NCI-H69 (cell line): ENCODE measurements around the gene TRIO.

ENCODE experiments used
- DNase-seq: peaks from one replicate; lab custom pipeline; 2025; lab: John Stamatoyannopoulos, UW

Gene TRIO

DNA sequence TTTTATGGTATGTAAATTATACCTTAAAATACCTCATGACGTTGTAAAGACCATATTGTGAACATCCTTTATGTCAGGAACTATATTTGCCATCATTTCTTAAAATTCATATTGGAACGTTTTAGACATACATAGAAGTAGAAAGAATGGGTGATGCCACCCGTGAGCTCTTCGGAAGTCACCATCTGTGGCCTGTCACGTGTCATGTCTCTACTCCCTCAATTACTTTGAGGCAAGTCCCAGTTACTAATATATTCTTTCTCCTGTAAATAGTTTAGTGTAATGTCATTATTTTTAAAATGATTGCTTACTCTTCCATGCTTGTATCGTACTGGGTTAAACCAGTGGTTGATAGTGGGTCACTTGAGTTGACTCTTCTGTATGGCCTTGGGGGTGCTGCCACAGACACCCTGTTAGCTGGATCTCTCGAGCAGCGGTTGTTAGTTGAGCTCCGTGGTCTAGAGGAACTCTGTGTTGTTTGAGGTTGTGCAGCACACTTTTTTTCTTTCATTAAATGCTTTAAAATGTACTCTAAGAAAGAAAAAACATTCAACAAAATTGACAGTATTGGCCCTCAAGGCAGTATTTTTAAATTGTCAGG, 66.2 kb downstream of the TRIO start:
- no peak for DNase-seq

DNA sequence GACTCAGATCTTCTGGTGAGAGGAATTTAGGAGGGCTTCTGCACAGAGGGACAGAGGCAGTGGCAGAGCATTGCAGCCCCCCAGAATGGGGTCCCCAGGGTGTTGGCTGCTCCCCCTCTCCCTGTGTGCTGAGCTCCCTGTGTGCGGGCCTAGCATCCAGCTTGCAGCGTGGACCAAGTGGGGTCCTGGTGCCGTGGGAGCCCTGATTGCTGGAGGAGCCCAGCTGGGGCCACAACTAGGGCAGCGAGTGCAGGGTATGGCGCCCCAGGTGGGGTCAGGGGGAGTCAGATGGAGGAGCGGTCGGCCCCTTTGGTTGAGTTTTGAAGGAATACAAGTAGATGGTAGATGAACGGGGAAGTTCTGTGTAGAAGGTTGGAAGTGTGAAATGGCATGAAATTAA, 66.7 kb downstream of the TRIO start:
- DNase-seq: no peak

DNA sequence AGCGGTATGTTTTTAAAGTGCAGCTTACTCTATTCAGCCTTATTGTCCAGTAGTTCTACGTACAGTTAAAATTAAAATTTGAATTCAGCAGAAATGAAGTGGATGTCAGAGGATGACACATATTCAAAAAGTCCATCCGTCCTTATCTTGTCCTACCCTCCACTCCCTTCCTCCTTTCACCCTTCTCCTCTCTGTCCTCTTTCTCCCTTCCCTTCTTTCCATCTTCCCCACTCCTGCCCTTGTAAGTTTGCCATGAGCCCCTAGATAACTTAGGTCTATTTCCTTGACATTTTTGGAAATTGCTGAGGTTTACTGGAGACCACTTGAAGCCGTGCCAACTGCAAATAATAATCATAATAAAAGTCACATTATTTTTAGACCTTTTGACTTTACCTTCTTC, 67.6 kb downstream of the TRIO start:
- DNase-seq: no peak

DNA sequence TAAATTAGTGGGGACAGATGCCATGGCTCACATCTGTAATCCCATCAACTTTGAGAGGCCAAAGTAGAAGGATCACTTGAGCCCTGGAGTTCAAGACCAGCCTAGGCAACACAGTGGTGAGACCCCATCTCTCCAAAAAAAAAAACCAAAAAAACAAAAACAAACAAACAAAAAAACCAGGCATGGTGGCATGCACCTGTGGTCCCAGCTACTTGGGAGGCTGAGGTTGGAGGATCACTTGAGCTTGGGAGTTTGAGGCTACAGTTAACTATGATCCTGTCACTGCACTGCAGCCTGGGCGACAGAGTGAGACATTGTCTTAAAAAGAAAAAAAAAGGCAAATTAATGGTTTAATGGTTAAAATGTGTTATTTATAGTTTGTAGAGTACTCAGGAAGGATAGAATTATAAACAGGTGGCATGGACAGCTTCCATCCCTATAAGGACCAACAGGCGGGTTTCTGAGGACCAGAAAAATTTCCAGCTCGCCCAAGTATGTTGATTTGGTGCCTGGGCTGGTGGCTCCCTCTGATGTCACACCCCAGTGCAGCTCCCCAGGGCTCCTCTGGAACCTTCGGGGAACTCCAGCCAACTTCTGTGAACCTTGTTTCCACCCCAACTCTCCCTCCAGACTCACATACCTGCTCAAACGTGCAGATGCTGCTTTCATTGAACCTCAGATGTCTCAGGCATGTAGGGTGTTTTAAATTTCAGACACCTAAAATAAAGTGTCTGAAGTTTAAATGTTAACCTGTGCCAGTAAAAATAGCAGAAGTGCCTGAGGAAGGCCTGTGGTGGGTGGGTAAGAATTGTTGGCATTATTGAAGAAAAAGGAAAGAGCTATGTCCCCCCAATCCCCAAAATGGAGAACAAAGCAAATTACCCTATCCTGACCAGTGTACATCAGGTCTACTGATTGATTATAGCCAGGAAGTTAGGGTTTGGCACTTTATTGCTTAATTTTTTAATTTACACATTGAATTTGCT, 69.0 kb downstream of the TRIO start:
- DNase-seq: no peak

DNA sequence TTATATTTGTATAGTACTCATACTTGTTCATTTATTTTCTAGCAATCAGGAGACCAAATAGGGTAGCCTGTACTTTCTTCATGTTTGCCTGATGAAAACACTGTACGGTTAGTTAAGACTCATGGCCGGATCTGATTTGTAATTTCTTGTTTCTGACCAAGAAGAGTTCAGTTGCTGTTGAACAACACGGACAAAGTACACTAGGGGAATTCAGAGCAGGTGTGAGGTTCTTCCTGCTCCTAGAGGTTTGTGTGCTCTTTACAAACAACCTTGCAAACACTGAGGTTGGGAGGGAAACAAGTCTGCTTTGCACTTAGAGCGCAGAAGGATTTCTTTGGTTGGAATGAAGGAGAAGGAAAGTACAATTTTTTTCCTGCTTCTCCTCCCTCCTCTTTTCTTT, 69.7 kb downstream of the TRIO start:
- peak; percentile 30 for DNase-seq

- no peak for DNase-seq
These were observed 70.1 kb downstream of the TRIO start for GRCh38 chr5:14213253-14213652.

DNA sequence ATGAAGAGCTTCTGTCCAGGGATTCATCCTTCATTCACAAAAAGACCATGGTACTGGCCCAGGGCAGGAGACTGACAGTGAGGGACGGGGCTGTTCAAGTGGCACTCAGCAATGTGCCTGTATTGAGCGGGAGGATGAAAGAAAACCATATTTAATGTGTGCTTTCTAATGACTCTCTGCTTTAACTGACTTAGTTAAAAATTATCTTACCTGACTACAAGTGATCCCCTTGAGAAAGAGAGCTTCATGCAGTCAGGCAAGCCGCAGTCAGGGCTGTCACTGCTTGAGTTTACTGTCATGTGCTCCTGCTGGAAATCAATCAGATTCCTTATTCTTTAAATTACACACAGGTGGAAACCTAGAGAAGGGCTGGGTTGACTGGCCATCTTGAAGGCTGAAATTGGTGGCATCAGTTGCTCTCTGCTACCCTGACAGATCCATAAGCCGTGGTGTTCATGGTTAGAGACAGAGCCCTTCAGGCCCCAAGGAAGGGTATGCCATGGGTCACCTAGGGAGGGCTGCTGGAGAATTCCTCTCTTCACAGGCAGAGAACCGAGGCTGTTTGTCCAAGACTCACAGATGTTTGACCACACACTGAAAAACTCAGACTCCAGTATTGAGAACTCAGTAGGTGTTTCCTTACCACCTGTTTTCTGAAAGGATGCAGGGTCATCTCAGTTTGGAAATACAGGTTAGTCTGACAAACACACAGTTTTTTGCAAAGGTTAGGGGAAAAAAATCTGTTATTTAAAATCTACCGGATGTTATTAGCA, 70.9 kb downstream of the TRIO start:
- peak; percentile 49 for DNase-seq

GRCh38 chr5:14215901-14216300, 72.8 kb downstream of the TRIO start:
- no peak for DNase-seq

GRCh38 chr5:14216372-14216771, 73.2 kb downstream of the TRIO start:
- no peak for DNase-seq

DNA sequence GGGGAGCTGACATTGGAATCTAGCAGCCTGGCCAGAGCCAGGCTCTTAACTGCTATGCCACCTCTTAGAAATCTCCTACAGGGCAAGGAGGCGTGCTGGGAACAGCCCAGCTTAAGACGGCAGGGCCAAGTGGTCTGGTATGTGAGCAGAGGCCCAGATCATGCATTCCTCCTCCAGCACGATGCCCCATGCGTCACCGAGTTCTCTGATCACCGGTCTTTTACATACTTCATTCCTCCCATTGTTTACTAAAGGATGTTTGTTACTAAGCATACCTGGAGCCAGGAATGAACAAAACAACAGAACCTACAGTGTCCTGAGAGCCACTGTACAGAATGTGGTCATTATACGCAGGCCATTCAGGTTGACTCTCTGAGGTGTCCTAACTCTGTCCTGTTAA, 73.8 kb downstream of the TRIO start:
- no peak for DNase-seq

GRCh38 chr5:14217587-14217986, 74.4 kb downstream of the TRIO start:
- DNase-seq: no peak

DNA sequence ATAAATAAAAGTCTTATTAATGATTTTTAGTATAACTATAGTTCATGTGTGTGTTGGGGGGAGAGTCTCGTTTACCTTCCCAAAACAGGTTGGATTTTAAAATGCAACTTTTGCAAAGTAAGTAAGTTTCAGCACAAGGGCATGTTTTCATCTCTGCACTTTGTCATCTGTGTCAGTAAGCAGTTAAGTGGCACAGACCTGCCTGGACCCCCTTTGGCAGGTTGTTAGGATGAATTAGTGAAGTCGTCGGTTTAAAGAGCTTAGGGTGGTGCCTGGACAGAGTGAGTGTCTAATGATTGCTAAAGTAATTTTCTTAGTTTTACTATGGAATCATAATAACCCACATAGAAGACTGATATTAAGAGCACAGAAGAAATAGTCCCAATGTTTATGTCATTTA, 74.9 kb downstream of the TRIO start:
- no peak for DNase-seq

DNA sequence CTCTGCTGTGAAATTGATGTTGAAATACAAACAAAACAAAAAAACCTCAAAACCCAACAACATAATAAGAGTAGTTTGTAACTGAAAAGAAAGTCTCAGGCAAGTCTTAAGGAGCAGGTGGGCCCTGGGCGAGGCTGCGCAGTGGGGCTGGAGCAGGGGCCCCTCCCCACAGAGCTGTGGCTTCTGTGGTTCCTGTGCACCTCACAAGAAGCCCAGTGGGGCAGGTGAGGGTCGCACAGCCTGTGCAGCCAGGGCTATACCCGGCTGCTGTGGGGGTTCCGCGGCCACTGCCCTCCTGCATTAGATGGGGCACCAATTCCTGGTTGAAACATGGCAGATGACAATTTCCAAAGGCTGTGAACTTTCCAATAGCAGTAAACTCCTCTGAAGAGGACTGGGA, 75.3 kb downstream of the TRIO start:
- no peak for DNase-seq

DNA sequence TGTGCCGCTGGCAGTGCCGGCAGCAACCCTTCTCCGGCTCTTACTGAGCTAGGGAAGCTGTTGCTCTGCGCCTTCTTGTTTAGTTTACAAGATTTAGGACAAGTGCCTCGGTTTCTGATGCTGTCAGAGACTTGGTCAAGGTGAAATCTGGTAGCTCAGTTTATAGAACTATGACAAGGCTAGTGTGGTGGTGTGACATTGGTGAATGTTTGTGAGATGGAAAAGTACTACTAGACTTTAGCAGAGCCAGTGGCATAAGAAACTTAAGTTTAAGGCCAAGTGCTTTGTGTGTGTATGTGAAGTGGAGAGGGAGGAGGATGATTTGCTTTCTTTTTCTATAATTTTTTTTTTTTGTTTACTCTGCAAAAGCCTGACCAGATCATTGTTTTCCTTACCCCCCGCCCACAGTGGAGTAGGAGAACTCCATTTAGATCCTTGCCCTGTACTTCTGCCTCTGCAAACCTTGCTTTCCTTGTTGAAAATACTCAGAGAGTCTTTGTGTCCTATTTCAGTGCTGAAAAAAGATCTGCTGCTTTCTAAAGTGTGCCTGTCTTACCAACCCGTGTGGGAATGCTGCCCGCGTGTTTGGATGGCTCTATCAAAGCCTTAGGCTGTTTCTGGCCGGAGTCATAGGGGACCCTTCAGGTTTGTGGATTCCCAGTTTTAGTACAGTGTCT, 75.9 kb downstream of the TRIO start:
- DNase-seq: no peak

DNA sequence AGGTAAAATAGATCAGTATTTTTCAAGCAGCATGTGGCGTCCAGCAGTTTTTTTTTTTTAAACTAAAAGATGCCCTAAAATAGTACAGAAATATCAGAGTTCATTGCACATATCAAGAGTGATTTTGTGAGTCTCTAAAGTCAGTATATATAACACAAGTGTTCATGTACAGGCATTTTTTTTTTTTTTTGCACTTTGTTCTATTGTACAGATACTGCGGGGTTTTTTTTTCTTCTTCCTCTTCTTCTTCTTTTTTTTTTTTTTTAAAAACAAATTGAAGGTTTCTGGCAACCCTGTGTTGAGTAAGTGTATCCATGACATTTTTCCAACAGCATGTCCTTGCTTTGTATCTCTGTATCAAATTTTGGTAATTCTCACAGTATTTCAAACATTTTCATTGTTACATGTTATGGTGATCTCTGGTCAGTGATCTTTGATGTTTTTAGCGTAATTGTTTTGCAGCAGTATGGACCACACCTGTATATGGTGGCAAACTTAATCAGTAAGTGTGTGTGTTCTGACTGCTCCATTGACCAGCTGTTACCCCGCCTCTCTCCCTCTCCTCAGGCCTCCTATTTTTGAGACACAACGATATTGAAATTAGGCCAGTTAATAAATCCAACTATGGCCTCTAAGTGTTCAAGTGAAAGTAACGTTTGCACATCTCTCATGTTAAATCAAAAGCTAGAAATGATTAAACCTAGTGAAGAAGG, 76.8 kb downstream of the TRIO start:
- no peak for DNase-seq

DNA sequence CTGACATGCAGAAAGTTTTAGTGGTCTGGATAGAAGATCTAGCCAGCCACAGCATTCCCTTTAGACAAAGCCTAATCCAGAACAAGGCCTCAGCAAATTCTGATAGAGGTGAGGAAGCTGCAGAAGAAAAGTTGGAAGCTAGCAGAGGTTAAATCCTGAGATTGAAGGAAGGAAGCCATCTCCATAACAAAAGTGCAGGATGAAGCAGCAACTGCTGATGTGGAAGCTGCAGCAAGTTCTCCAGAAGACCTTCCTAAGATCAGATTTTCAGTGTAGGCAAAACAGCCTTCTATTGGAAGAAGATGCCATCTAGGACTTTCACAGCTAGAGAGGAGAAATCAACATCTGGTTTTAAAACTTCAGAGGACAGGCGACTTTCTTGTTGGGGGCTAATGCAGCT, 77.5 kb downstream of the TRIO start:
- DNase-seq: no peak

DNA sequence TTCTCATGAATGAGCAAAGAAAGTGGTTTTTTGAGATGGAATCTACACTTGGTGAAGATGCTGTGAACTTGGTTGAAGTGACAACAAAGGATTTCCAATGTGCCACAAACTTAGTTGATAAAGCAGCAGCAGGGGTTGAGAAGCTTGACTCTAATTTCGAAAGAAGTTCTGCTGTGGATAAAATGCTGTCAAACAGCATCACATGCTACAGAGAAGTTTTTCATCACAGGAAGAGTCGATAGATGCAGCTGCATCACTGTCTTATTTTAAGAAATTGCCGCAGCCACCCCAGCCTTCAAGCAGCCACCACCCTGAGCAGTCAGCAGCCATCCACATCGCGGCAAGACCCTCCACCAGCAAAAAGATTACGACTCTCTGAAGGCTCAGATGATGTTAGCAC, 78.6 kb downstream of the TRIO start:
- no peak for DNase-seq

GRCh38 chr5:14222206-14222605, 79.1 kb downstream of the TRIO start:
- DNase-seq: no peak

- DNase-seq: no peak
These were observed 80.2 kb downstream of the TRIO start for GRCh38 chr5:14223372-14223771.

DNA sequence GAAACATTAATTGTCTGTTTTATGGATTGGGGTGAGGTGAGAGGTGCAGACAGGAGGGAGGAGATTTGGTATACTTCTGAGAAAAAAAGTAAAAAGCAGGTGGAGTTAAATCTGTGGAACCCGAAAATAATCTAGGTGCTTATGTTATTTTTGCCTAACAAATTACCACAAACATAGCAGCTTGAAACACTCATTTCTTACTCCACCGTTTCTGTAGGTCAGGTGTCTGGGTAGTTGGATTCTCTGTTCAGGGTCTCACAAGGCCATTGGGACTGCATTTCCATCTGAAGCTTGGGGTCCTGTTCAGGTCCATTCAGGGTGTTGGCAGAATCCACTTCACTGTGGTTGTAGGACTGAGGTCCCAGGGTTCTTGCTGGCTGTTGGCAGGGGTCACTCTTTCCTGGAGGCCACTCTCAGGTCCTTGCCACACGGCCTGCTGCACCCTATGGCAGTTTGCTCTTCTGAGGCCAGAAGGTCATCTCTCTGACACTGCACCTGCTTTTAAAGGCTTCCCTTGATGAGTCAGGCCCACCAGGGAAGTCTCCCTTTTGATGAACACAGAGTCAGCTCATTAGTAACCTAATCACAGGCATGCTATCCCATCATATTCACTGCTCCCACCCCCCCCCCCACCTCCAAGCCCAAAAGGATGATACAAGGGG, 82.2 kb downstream of the TRIO start:
- DNase-seq: peak; percentile 18

DNA sequence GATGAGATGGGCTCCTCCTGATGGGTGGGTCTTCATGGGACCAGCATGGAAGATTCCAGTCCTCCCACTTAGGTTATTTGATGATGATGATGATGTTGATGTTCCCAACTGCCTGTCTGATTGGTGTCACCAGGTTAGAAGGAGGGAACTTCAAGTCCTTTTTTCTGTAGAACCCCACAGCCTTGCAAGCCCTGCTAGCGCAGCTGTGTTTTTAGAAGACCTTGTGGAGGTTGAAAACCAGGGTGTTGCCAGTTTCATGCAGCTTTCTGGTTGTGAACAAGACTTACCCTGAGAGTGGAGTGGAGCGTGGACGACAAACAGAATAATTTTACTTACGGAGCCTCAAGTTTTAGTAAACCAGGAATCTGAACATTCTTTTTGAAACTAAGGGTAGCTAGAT, 83.0 kb downstream of the TRIO start:
- DNase-seq: no peak
